ENCODE measurements around the gene LNP1. TPM values are rescaled to one million over a fixed set of nuclear protein-coding genes. Genes with fewer than 3 reads are reported as not detected.

Gene LNP1
- total and polyA plus RNA-seq, 2 experiments from 2014 or later = 1.1 to 4.3 TPM

GRCh38 chr3:100463646-100464155 is 62.4 kb downstream of the LNP1 start:
- Histone ChIP-seq H3K9me2 (replicated peaks; ENCODE audit: insufficient read depth) (no peaks in the 10 kb centered on the region), H3K9me3 (ENCODE audit: low read depth) (no peaks in the 10 kb centered on the region), H3K4me3 (no peak overlapping the region), H3K4me2 (no peak overlapping the region), H3K36me3 (replicated peaks; ENCODE audit: insufficient read depth, low read depth) (no peaks in the 10 kb centered on the region), H3K79me2 (no peaks in the 10 kb centered on the region), H3K4me1 (ENCODE audit: insufficient read depth) (no peaks in the 10 kb centered on the region), H4K20me1 (ENCODE audit: insufficient read depth, poor library complexity, severe bottlenecking) (no peaks in the 10 kb centered on the region), H3K27me3 (no peaks in the 10 kb centered on the region), H3K27ac (no peak overlapping the region), H2AFZ (no peak overlapping the region)
- no peak for DNase-seq (ENCODE audit: low spot score)
- TF ChIP-seq EZH2phosphoT487 (IDR thresholded peaks at IDR 0.05; ENCODE audit: low read depth, severe bottlenecking, unreplicated experiment) (no peak), EZH2 (IDR thresholded peaks at IDR 0.05; ENCODE audit: borderline replicate concordance) (no peak)
- 80% methylated on average over 3 of the region's 3 CpGs for WGBS (ENCODE audit: low lambda C conversion rate, missing lambda C conversion rate)

- Histone ChIP-seq H3K9me2 (replicated peaks; ENCODE audit: insufficient read depth) (no peaks in the 10 kb centered on the region), H3K36me3 (replicated peaks; ENCODE audit: insufficient read depth, low read depth) (no peaks in the 10 kb centered on the region), H3K4me3 (no peak overlapping the region), H4K20me1 (ENCODE audit: insufficient read depth, poor library complexity, severe bottlenecking) (no peaks in the 10 kb centered on the region), H3K9me3 (ENCODE audit: low read depth) (no peaks in the 10 kb centered on the region), H3K4me1 (ENCODE audit: insufficient read depth) (no peaks in the 10 kb centered on the region), H3K27ac (no peak overlapping the region), H3K4me2 (no peak overlapping the region), H3K27me3 (no peaks in the 10 kb centered on the region), H2AFZ (no peak overlapping the region), H3K79me2 (no peaks in the 10 kb centered on the region)
- TF ChIP-seq EZH2 (IDR thresholded peaks at IDR 0.05; ENCODE audit: borderline replicate concordance) (no peak), EZH2phosphoT487 (IDR thresholded peaks at IDR 0.05; ENCODE audit: low read depth, severe bottlenecking, unreplicated experiment) (no peak), CTCF (IDR thresholded peaks at IDR 0.05; ENCODE audit: poor library complexity) (no peak)
- DNase-seq (ENCODE audit: low spot score) = no peak
- 97% methylated on average over 3 of the region's 3 CpGs for WGBS (ENCODE audit: low lambda C conversion rate, missing lambda C conversion rate)
Measured at GRCh38 chr3:100465892-100466777, 64.8 kb downstream of the LNP1 start.

- no peak overlapping the region for H3K4me3 ChIP-seq
- no peaks in the 10 kb centered on the region for H3K4me1 ChIP-seq (ENCODE audit: insufficient read depth)
- no peaks in the 10 kb centered on the region for H3K79me2 ChIP-seq
- no peak overlapping the region for H3K27ac ChIP-seq
- no peak overlapping the region for H3K4me2 ChIP-seq
- no peaks in the 10 kb centered on the region for H3K36me3 ChIP-seq (replicated peaks; ENCODE audit: insufficient read depth, low read depth)
- H3K9me2 ChIP-seq (replicated peaks; ENCODE audit: insufficient read depth) = no peaks in the 10 kb centered on the region
- no peaks in the 10 kb centered on the region for H3K27me3 ChIP-seq
- 88% methylated on average over 1 of the region's 1 CpG for WGBS (ENCODE audit: low lambda C conversion rate, missing lambda C conversion rate)
- no peaks in the 10 kb centered on the region for H4K20me1 ChIP-seq (ENCODE audit: insufficient read depth, poor library complexity, severe bottlenecking)
- H3K9me3 ChIP-seq (ENCODE audit: low read depth) = no peaks in the 10 kb centered on the region
- DNase-seq (ENCODE audit: low spot score) = no peak
- TF ChIP-seq EZH2 (IDR thresholded peaks at IDR 0.05; ENCODE audit: borderline replicate concordance) (no peak), EZH2phosphoT487 (IDR thresholded peaks at IDR 0.05; ENCODE audit: low read depth, severe bottlenecking, unreplicated experiment) (no peak), CTCF (IDR thresholded peaks at IDR 0.05; ENCODE audit: poor library complexity) (no peak)
- no peak overlapping the region for H2AFZ ChIP-seq
Measured at GRCh38 chr3:100467133-100467532, 65.8 kb downstream of the LNP1 start.

GRCh38 chr3:100468676-100469075 is 67.3 kb downstream of the LNP1 start:
- H3K4me3 ChIP-seq = no peak overlapping the region
- H2AFZ ChIP-seq = no peak overlapping the region
- no peak overlapping the region for H3K27ac ChIP-seq
- H3K36me3 ChIP-seq (replicated peaks; ENCODE audit: insufficient read depth, low read depth) = no peaks in the 10 kb centered on the region
- H4K20me1 ChIP-seq (ENCODE audit: insufficient read depth, poor library complexity, severe bottlenecking) = no peaks in the 10 kb centered on the region
- DNase-seq (ENCODE audit: low spot score) = no peak
- H3K4me1 ChIP-seq (ENCODE audit: insufficient read depth) = no peaks in the 10 kb centered on the region
- H3K4me2 ChIP-seq = no peak overlapping the region
- WGBS (ENCODE audit: low lambda C conversion rate, missing lambda C conversion rate) = 98% methylated on average over 2 of the region's 2 CpGs
- no peaks in the 10 kb centered on the region for H3K9me3 ChIP-seq (ENCODE audit: low read depth)
- H3K79me2 ChIP-seq = no peaks in the 10 kb centered on the region
- no peaks in the 10 kb centered on the region for H3K9me2 ChIP-seq (replicated peaks; ENCODE audit: insufficient read depth)
- H3K27me3 ChIP-seq = no peaks in the 10 kb centered on the region
- no peak for TF ChIP-seq CTCF (IDR thresholded peaks at IDR 0.05; ENCODE audit: poor library complexity)
- TF ChIP-seq EZH2 (IDR thresholded peaks at IDR 0.05; ENCODE audit: borderline replicate concordance) = no peak
- no peak for TF ChIP-seq EZH2phosphoT487 (IDR thresholded peaks at IDR 0.05; ENCODE audit: low read depth, severe bottlenecking, unreplicated experiment)

Measured in hepatocyte (in vitro differentiated cells).